T-helper 2 cell treated with Interferon-gamma antibody and Interleukin-4, amounts not matched to agents 5 μg/mL and 100 μg/mL, for 36 hours (primary cell): ENCODE measurements around the gene TRIM29.
"Not testable (repeated sequence)": the region's sequence is repeated elsewhere in the genome, so short reads cannot be mapped to it uniquely, and the experiment has no call there.

Experiments used
- DNase-seq: peaks from one replicate; pipeline ENCODE4 v3.0.0; 2021; ENCODE audit warnings: low spot score
- H3K27ac Mint-ChIP-seq: one replicate; pipeline ENCODE4 v1.8.0; 2021; ENCODE audit warnings: mild to moderate bottlenecking, mixed read lengths
- H3K27me3 Mint-ChIP-seq: one replicate; pipeline ENCODE4 v1.8.0; 2021; ENCODE audit warnings: low read depth, mixed read lengths
- H3K36me3 Mint-ChIP-seq: one replicate; pipeline ENCODE4 v1.8.0; 2021; ENCODE audit warnings: low read depth, mixed read lengths
- H3K4me1 Mint-ChIP-seq: one replicate; pipeline ENCODE4 v1.8.0; 2021; ENCODE audit warnings: low read depth, mixed read lengths
- H3K4me3 Mint-ChIP-seq: one replicate; pipeline ENCODE4 v1.8.0; 2022; ENCODE audit warnings: mild to moderate bottlenecking, moderate library complexity, mixed read lengths
- H3K9me3 Mint-ChIP-seq: one replicate; pipeline ENCODE4 v1.8.0; 2021; ENCODE audit warnings: mixed read lengths

Gene TRIM29

DNA sequence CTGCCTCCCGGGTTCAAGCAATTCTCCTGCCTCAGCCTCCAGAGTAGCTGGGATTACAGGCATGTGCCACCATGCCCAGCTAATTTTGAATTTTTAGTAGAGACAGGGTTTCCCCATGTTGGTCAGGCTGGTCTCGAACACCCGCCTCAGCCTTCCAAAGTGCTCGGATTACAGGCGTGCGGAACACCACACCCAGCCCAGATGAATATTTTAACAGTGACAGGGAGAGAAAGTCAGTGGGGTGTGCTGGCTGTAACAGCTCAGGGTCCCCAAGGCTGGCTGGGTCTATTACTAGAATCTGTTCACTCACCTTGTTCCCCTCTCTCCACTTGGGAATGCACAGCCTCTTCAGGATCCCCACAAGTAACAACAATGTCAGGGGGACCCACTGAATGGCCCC lies 42.1 kb upstream of the TRIM29 start:
- not testable (repeated sequence) for H3K4me3 Mint-ChIP-seq, H3K9me3 Mint-ChIP-seq, H3K4me1 Mint-ChIP-seq, H3K36me3 Mint-ChIP-seq, DNase-seq, H3K27me3 Mint-ChIP-seq, H3K27ac Mint-ChIP-seq

DNA sequence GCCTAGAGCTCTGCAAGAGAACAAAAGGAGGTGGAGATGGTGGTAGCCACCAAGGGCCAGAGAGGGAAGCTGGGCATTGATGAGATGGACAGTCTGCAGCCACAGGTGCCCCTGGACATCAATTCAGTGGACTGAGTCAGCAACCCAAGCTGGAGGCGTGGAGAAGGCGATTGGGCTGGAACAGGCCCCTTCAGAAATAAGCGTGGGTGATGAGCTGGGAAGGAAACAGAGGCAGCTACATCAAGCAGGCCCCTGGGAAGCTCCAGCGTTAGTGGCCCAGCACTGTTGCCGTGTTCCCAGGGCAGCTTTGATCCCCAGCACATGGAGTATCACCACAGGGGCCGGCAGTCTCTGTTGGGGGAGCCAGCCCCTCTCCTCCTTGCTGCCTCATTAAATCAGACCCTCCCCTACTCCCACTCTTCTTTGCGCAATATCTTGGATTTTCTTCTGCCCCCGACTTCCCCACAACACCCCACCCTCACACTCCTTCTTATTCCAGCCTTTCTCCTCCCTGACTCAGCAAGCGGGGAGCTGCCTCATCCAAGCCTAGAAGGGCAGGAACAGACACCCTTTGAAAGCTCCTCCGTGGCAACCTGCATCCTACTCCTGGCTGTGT lies 41.3 kb upstream of the TRIM29 start:
- H3K9me3 Mint-ChIP-seq: no peaks in the 10 kb centered on the region
- H3K27ac Mint-ChIP-seq: no peak overlapping the region
- H3K4me3 Mint-ChIP-seq: no peak overlapping the region
- DNase-seq: no peak
- no peaks in the 10 kb centered on the region for H3K4me1 Mint-ChIP-seq
- H3K36me3 Mint-ChIP-seq: no peaks in the 10 kb centered on the region
- H3K27me3 Mint-ChIP-seq: peaks cover 16% of the 10 kb centered on the region

DNA sequence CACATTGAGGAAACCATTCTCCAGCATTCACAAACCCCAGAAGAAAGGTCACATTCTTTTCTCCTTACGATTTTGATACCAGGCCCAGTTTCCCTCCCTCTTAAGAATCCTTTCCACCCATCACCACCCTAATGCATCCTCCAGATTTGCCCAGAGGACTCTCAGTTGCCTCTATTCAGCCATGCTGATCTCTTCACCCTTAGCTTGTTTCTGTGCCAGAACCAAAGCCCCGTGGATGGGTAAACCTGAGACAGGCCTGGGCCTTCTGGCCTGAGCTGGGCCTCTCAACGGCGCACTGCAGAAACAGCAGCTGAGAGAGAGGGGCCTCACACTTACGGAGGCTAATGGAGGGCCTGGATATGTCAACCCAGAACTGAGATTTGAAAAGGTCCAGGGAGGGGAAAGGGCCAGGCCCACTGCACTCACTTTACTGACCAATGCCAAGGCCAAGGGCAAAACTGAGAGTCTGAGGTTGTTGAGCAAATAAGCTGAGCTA lies 40.7 kb upstream of the TRIM29 start:
- Mint-ChIP-seq H3K9me3 (no peaks in the 10 kb centered on the region), H3K4me1 (no peaks in the 10 kb centered on the region), H3K4me3 (no peak overlapping the region), H3K36me3 (no peaks in the 10 kb centered on the region), H3K27ac (no peak overlapping the region), H3K27me3 (peaks cover 20% of the 10 kb centered on the region)
- DNase-seq: no peak

DNA sequence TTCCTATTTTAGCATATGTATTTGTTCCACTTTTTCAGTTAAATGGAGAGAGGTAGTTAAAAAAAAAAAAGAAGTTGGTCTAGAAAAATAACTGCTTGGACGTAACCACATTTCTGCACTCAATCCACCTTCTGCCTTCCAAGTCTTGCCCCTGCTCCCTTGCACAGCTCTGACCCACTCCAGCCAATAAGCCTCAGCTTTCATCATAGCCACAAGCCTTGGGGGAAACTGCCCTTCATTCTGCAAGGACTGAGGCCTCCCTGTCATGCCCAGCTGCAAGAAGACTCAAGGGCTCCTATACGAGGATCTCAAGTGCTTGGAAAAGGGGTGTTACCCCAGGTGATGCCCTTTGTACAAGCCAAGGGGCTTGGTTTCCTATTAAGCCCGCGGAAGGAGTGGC lies 37.0 kb upstream of the TRIM29 start:
- no peaks in the 10 kb centered on the region for H3K9me3 Mint-ChIP-seq
- H3K27me3 Mint-ChIP-seq: peaks cover 49% of the 10 kb centered on the region
- H3K27ac Mint-ChIP-seq: no peak overlapping the region
- no peaks in the 10 kb centered on the region for H3K36me3 Mint-ChIP-seq
- H3K4me3 Mint-ChIP-seq: no peak overlapping the region
- H3K4me1 Mint-ChIP-seq: no peaks in the 10 kb centered on the region
- no peak for DNase-seq

DNA sequence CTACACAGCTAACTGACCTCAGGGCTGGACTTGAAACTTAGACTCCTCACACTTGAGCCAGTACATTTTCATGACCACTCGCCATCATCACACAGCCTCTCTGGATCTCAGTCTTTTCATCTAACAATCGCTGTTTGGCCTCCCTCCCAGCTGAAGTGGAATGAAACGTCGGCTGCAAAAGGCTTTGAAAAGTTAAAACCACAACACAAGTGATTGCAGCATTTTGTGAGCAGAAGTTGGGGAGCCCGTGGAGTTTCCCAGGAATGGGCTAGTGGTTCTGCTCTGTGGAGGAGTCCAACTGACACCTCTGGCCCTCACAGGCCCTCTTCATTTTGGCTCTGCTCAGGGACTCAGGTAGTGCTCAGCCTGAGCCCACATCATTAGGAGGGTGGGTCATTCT lies 35.9 kb upstream of the TRIM29 start:
- peak; percentile 0 for DNase-seq
- H3K27me3 Mint-ChIP-seq: peaks cover 50% of the 10 kb centered on the region
- H3K27ac Mint-ChIP-seq: no peak overlapping the region
- H3K9me3 Mint-ChIP-seq: no peaks in the 10 kb centered on the region
- peaks cover under 1% of the 10 kb centered on the region for H3K4me1 Mint-ChIP-seq
- no peak overlapping the region for H3K4me3 Mint-ChIP-seq
- no peaks in the 10 kb centered on the region for H3K36me3 Mint-ChIP-seq

DNA sequence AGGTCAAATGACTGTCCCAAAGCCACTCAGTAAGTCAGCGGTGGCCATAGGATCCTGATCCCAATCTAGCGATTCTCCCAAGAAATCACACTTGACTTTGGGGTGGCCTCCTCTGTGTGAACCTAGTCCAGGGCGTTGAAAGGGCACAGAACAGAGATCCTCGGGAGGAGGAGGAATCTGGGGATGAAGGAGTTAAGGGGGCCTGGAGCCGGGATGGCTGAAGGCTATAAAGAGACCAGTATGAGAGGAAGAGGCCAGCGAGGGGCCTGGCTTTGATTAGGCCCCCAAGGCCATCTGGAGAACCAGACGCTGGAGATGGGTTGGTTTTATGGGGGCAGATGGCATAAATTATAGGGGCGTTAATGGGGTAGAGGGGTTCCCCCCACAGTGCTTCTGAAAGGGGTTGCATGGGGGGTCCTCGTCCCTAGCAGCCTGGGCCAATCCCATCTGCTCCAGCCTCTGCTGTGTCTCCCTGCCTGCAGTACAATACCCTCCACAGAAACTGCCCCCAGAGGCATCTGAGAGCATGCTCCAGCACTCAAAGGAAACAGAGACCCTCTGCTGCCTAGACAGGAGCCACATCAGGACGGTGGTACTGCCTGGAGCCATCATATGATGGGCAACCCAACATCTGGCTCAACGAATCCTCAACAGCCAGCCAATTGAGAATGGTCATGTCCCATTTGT lies 35.2 kb upstream of the TRIM29 start:
- Mint-ChIP-seq H3K9me3 (no peaks in the 10 kb centered on the region), H3K4me1 (peaks cover 4% of the 10 kb centered on the region), H3K27ac (no peak overlapping the region), H3K36me3 (no peaks in the 10 kb centered on the region), H3K4me3 (no peak overlapping the region), H3K27me3 (peaks cover 56% of the 10 kb centered on the region)
- peak; percentile 2 for DNase-seq

DNA sequence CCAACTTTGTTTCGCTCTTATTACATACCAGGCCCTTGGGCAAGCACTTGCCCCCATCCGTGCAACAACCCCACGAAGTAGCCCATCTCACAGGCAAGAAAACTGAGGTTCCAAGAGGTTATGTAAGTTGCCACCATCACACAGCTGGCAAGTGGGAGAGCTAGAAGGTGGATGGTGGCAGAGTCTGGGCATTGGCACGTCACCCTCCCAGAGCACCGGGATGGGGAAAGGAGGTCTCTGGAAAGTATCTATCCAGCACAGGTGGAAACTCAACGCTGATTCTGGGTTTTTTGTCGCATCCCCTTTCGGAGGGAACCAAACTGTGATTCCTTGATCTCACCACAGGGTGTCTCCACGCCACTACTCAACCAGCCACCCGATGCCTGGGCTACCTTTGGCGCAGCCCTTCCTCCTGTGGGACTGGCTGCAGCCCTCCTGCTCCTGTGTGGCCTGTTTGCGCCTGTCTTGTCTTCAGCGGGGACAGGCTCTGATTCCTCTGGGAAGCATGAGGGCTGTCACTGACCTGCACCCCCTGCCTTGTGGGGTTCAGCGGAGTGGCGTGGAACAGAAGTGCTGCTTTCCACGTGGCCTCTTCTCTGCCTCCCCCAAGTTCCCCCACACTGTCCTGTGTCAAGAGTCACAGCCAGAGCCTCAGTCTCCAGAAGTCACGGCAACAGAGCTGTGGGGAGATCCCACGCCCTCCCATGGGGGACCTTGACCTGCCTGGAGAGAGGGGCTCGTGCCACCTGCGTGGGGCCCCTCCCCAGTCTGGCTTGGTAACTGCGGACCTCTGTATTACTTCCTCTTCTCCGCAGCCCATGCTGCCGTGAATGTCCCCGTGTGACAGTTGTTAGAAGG lies 34.4 kb upstream of the TRIM29 start:
- H3K9me3 Mint-ChIP-seq: no peaks in the 10 kb centered on the region
- no peaks in the 10 kb centered on the region for H3K36me3 Mint-ChIP-seq
- DNase-seq: peak; percentile 20
- peaks cover 63% of the 10 kb centered on the region for H3K27me3 Mint-ChIP-seq
- no peak overlapping the region for H3K27ac Mint-ChIP-seq
- no peak overlapping the region for H3K4me3 Mint-ChIP-seq
- H3K4me1 Mint-ChIP-seq: peaks cover 4% of the 10 kb centered on the region

DNA sequence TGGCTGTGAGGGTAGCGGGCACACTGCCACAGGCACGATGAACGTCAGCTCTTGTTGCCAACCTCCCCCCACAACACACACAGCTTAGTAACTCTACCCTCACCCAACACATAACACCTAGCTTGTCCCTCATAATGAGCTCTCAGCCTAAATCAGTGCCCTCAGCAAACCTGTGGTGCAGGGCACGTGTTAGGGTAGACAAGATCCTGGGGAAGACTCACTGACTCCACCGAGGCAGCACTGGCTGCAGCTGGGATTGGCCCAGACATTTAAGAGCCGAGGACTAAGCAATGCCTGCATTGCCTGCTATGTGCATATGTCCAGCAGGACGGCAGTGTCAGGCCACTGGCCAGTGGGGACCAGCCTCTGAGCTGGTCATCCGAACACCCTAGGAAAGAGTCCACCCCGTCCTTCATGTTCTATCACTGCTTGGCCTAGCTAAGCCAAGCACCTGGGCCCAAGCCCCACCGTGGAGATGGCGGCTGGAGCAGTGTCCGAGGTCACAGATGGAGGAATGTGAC lies 32.9 kb upstream of the TRIM29 start:
- Mint-ChIP-seq H3K27ac (no peak overlapping the region), H3K27me3 (peaks cover 73% of the 10 kb centered on the region), H3K4me3 (no peak overlapping the region), H3K4me1 (peaks cover 4% of the 10 kb centered on the region), H3K36me3 (no peaks in the 10 kb centered on the region), H3K9me3 (no peaks in the 10 kb centered on the region)
- DNase-seq: peak; percentile 2

DNA sequence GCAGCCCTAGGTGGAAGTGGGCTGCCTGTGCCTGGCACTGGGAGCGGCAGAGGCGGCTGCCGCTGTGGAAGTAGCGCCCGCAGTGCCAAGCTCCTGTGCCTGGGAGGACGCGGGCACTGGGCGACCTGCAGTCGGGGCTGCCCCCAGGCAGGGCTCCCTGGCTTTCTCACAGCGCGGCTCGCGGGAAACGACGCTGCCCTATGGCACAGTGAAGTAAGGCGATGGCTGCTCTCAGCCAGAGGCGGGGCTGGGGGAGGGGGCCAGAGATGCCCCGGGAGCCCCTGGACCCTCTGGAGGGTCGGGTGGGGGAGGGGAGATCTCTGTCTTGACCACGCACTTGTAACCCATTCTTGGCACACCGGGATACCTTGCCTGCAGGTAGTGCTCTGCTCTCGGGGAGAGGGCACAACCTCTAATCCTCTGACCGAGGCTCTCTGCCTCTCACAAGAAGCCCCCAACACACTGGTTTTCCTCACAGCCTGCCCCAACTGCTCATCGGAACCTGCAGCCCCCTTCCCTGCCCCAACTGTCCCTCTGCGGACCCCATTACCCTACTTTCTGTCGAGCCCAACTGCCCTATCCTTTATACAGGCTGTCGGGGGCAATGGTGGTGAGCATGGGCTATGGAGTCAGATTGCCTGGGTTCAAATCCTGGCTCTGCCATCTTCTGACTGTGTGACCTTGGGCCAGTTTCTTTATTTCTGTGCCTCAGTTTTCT lies 32.2 kb upstream of the TRIM29 start:
- peaks cover 74% of the 10 kb centered on the region for H3K27me3 Mint-ChIP-seq
- H3K27ac Mint-ChIP-seq: no peak overlapping the region
- peaks cover 4% of the 10 kb centered on the region for H3K4me1 Mint-ChIP-seq
- DNase-seq: peak; percentile 1
- no peaks in the 10 kb centered on the region for H3K36me3 Mint-ChIP-seq
- no peaks in the 10 kb centered on the region for H3K9me3 Mint-ChIP-seq
- H3K4me3 Mint-ChIP-seq: no peak overlapping the region

DNA sequence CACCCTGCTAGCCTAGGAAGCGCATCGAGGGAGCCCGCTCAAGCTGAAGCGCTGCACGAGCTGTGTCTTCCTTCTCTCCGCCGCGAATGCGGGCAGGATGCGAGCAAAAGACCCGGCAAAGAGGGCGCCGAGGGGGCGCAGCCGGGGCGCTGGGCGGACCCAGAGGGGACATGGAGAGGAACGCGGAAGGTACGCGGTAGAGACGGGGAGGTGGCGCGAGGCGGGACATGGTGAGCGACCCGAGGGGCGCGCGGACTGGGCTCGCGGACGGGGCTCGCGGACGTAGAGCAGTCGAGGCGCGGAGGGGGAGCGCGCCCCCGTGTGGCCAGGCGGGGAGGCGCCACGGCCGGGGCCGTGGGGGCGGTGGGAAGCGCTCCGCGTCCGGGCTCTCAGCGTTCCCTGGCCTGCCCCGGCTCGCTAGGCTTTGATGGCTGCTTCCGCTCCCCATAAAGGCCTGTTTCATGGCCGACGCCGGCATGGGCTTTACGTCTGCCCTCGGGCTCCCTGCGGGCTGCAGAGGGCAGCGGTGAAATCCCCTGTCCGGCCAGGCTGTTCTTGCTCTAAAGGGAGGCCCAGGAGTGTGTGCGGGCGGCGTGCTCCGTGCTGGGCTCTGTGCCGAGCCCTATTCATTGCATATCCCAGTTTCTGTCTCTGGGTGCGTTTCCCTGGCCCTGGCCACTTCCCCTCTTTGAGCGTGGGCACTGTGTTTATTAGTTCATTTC lies 31.2 kb upstream of the TRIM29 start:
- Mint-ChIP-seq H3K36me3 (no peaks in the 10 kb centered on the region), H3K27ac (no peak overlapping the region), H3K4me1 (peaks cover 4% of the 10 kb centered on the region), H3K4me3 (peak overlapping the region; percentile 73), H3K27me3 (peaks cover 66% of the 10 kb centered on the region), H3K9me3 (no peaks in the 10 kb centered on the region)
- peak; percentile 68 for DNase-seq

DNA sequence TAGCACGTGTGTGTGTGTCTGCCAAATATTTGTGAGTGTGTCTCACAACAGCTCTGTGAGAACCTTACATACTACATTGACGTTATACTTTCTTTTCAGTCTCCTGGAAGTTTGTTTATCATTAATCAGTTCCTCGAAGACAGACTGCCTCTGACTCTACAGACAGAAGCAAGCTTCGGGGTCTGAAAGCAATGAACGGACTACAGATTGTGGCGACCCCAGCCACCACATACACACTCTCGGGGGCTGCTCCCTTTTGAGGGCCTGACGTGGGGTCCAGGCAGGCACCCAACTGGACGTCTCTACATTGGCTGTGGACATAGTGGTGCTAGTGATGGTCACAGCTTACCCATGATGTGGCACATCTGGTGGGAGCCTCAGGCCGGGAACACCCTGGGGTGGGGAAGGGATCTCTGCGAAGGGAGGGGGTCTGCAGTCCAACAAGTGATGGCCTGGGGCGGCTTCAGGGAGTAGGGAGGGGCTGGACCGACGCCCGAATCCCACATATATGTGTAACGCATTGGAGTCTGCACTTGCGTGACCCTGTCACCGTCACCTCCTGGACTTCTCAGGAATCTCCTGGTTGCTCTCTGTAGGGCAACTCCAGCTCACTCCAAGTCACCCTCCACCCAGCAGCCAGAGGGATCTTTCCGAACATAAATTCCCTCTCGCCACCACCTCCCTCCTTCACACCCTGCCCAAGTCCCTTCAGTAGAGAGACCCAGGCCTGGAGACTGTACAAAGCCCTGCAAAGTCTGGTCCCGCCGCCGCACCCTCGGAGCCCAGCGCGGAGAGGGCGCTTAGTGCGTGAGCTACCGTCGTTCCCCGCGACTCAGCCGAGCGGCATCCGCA lies 30.4 kb upstream of the TRIM29 start:
- H3K36me3 Mint-ChIP-seq: no peaks in the 10 kb centered on the region
- H3K4me3 Mint-ChIP-seq: peak overlapping the region; percentile 73

DNA sequence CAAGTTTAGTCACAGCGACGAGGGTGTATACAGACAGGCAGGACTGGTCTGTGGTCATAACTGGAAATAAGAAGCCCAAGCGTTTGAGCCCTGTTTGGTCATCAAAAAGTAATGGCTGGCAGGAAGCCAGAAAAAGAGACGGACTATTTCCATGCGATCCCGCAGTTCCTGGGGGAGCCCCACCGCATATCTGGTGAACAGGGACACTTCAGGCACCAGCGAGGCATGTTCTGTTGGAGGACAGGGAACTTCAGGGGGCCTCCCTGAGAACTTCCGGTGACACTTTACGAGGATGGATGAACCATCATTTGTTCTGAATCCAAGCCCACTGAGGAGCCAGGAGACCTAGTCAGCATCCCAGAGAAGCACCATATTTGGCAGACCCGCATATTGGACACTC lies 29.7 kb upstream of the TRIM29 start:
- Mint-ChIP-seq H3K4me3 (no peak overlapping the region), H3K27ac (no peak overlapping the region), H3K9me3 (no peaks in the 10 kb centered on the region), H3K36me3 (no peaks in the 10 kb centered on the region), H3K27me3 (peaks cover 62% of the 10 kb centered on the region), H3K4me1 (peaks cover 4% of the 10 kb centered on the region)
- peak; percentile 2 for DNase-seq

More for the DNA sequence above, 30.4 kb upstream of the TRIM29 start:
- no peaks in the 10 kb centered on the region for H3K9me3 Mint-ChIP-seq
- peaks cover 4% of the 10 kb centered on the region for H3K4me1 Mint-ChIP-seq
- H3K27ac Mint-ChIP-seq: no peak overlapping the region
- H3K27me3 Mint-ChIP-seq: peaks cover 63% of the 10 kb centered on the region
- no peak for DNase-seq
